K562 (cell line): ENCODE results near the gene ZFX. TPM values are rescaled to one million over a fixed set of nuclear protein-coding genes. Genes with fewer than 3 reads are reported as not detected.

ENCODE experiments used
- ATAC-seq: fragments of 200-7000 bp; cut with Tn5 transposase; 3 replicates; pipeline ENCODE4 v1.9.1; 2020; ENCODE audit warnings: moderate library complexity
- BruUV-seq: library from RNA; stranded (reverse); fragments of 400-500 nt; replicated peaks from 2 replicates; lab custom pipeline; 2021; lab: Mats Ljungman, UMichigan
- CTCF ChIA-PET: fragments of 300-600 bp; formaldehyde crosslinking; extraction: SDS; loops from one replicate; lab custom pipeline; 2021; ENCODE audit warnings: low intra/inter-chr PET ratio; lab: Yijun Ruan, JAX
- POLR2A ChIA-PET: fragments of 300-600, 350-650 bp; sonication (Branson Sonifier 250); formaldehyde crosslinking; extraction: SDS; loops from one replicate; lab custom pipeline; 2021; ENCODE audit warnings: antibody characterized with exemption, inconsistent platforms; lab: Yijun Ruan, JAX
- DNase-seq, 4 experiments: peaks; one replicate each; pipeline versions ENCODE4 v3.0.0 to v3.0.0-alpha.2; 2011 to 2018; ENCODE audit warnings: low spot score in 3 of 4, mixed read lengths in 3 of 4; ENCODE audit errors: extremely low read depth in 1 of 4
- FAIRE-seq: peaks from 2 replicates; lab custom pipeline; 2011; peaks lifted over from hg19 to GRCh38; lab: Jason Lieb, UNC
- H2AFZ ChIP-seq: 2 replicates; pipeline ENCODE4 v1.6.0; 2011; ENCODE audit warnings: low read depth, low read length, control low read depth, inconsistent platforms
- H3K27ac ChIP-seq: fragments of 200-600 bp; 3 replicates; pipeline ENCODE4 v1.8.0; 2011; ENCODE audit warnings: low read depth, mild to moderate bottlenecking, control low read depth, inconsistent platforms, low read length, moderate library complexity, mixed read lengths; ENCODE audit errors: extremely low read depth
- H3K27me3 ChIP-seq, 2 experiments: fragments of 300-600 bp in 1 of 2; 2 replicates in 1 of 2; 3 replicates in 1 of 2; pipeline versions ENCODE4 v1.6.0 to v1.8.0; 2011; ENCODE audit warnings: inconsistent platforms in 2 of 2, low read length in 2 of 2, mild to moderate bottlenecking in 1 of 2, mixed read lengths in 1 of 2, moderate library complexity in 1 of 2; ENCODE audit not compliant: control insufficient read depth in 2 of 2, insufficient read depth in 2 of 2
- H3K36me3 ChIP-seq: fragments of 300-600 bp; 3 replicates; pipeline ENCODE4 v1.8.0; 2011; ENCODE audit warnings: mild to moderate bottlenecking, low read length, inconsistent platforms; ENCODE audit not compliant: control insufficient read depth, insufficient read depth
- H3K4me1 ChIP-seq, 2 experiments: fragments of 200-600 bp in 1 of 2; replicated peaks in 1 of 2; 2 replicates in 1 of 2; 3 replicates in 1 of 2; pipeline versions ENCODE4 v1.5.1 to v1.8.0; 2011; ENCODE audit warnings: inconsistent platforms in 2 of 2, low read length in 2 of 2, mild to moderate bottlenecking in 1 of 2, mixed read lengths in 1 of 2, moderate library complexity in 1 of 2; ENCODE audit not compliant: control insufficient read depth in 2 of 2, insufficient read depth in 2 of 2
- H3K4me2 ChIP-seq: 2 replicates; pipeline ENCODE4 v1.6.1; 2011; ENCODE audit warnings: low read length, control low read depth, inconsistent platforms, mixed read lengths; ENCODE audit not compliant: insufficient read depth
- H3K4me3 ChIP-seq: fragments of 200-600 bp; sonication (generic), shearing (Covaris generic); 2 replicates; pipeline ENCODE4 v1.5.1; 2016; ENCODE audit warnings: control low read depth, inconsistent platforms
- H3K79me2 ChIP-seq: fragments of 200-600 bp; 3 replicates; pipeline ENCODE4 v1.8.0; 2011; ENCODE audit warnings: low read length, inconsistent platforms; ENCODE audit not compliant: control insufficient read depth, insufficient read depth
- H3K9ac ChIP-seq, 2 experiments: 2 replicates each; pipeline versions ENCODE4 v1.6.0 to v1.6.1; 2011; ENCODE audit warnings: low read depth in 2 of 2, low read length in 2 of 2, control low read depth in 1 of 2, inconsistent platforms in 1 of 2, mild to moderate bottlenecking in 1 of 2, mixed read lengths in 1 of 2; ENCODE audit not compliant: insufficient read depth in 1 of 2
- H3K9me1 ChIP-seq: one replicate; pipeline ENCODE4 v1.6.0; 2011; ENCODE audit warnings: inconsistent platforms, mild to moderate bottlenecking, low read length, moderate library complexity; ENCODE audit not compliant: control insufficient read depth, insufficient read depth
- H3K9me3 ChIP-seq: replicated peaks from 2 replicates; pipeline ENCODE4 v1.5.1; 2011; ENCODE audit warnings: low read depth, low read length, inconsistent platforms; ENCODE audit not compliant: control insufficient read depth, insufficient read depth
- H4K20me1 ChIP-seq: replicated peaks from 2 replicates; pipeline ENCODE4 v1.6.1; 2011; ENCODE audit warnings: low read length, inconsistent platforms, mixed read lengths; ENCODE audit not compliant: control insufficient read depth, insufficient read depth
- AFF4 ChIP-seq: sonication (generic); formaldehyde crosslinking; IDR thresholded peaks from 2 replicates; pipeline ENCODE4 v1.8.0; 2023; ENCODE audit warnings: mild to moderate bottlenecking, missing genetic modification reagents
- ASH1L ChIP-seq: fragments of 450-650 bp; IDR thresholded peaks from 2 replicates; pipeline ENCODE4 v1.6.1; 2018; ENCODE audit warnings: borderline replicate concordance, mild to moderate bottlenecking, low read depth; ENCODE audit not compliant: partially characterized antibody
- CBFA2T2 ChIP-seq: fragments of 450-650 bp; conservative IDR thresholded peaks from 2 replicates; pipeline ENCODE4 v1.6.1; 2017; ENCODE audit warnings: mild to moderate bottlenecking
- CBX3 ChIP-seq, 2 experiments: IDR thresholded peaks; 1 replicate in 1 of 2; 2 replicates in 1 of 2; pipeline ENCODE4 v1.6.1; 2012; ENCODE audit warnings: inconsistent platforms in 2 of 2, low read length in 2 of 2, borderline replicate concordance in 1 of 2, control low read depth in 1 of 2
- CREM ChIP-seq: IDR thresholded peaks from 2 replicates; pipeline ENCODE4 v1.6.1; 2014; ENCODE audit warnings: antibody characterized with exemption, low read depth
- ESRRA ChIP-seq: fragments of 450-650 bp; IDR thresholded peaks from 2 replicates; pipeline ENCODE4 v1.6.1; 2014; ENCODE audit warnings: low read depth, mild to moderate bottlenecking, moderate library complexity, borderline replicate concordance
- HINFP ChIP-seq: fragments of 450-650 bp; conservative IDR thresholded peaks from 2 replicates; pipeline ENCODE4 v1.6.1; 2016; ENCODE audit warnings: missing genetic modification characterization, low read depth, mild to moderate bottlenecking, control low read depth, missing compliant biosample characterization
- KAT8 ChIP-seq: fragments of 450-650 bp; IDR thresholded peaks from 2 replicates; pipeline ENCODE4 v1.6.1; 2016; ENCODE audit warnings: low read depth, mild to moderate bottlenecking
- NFE2L1 ChIP-seq: fragments of 450-650 bp; IDR thresholded peaks from 2 replicates; pipeline ENCODE4 v1.6.1; 2016; ENCODE audit warnings: missing genetic modification characterization, low read depth, mild to moderate bottlenecking, missing compliant biosample characterization, moderate library complexity, borderline replicate concordance
- POLR3G ChIP-seq: IDR thresholded peaks from 2 replicates; pipeline ENCODE4 v1.6.1; 2011; ENCODE audit not compliant: insufficient read length, insufficient replicate concordance; ENCODE audit errors: extremely low read depth
- ZNF12 ChIP-seq: sonication (generic); formaldehyde crosslinking; IDR thresholded peaks from 2 replicates; pipeline ENCODE4 v1.4.0; 2020; ENCODE audit warnings: mild to moderate bottlenecking, missing genetic modification reagents
- ZNF134 ChIP-seq: fragments of 250-450 bp; sonication (Bioruptor Pico); conservative IDR thresholded peaks from 2 replicates; pipeline ENCODE4 v1.4.0; 2020
- ZNF143 ChIP-seq: sonication (generic); formaldehyde crosslinking; IDR thresholded peaks from 2 replicates; pipeline ENCODE4 v1.9.0; 2022; ENCODE audit warnings: mild to moderate bottlenecking, missing genetic modification reagents
- ZNF197 ChIP-seq: fragments of 200-800 bp; sonication (Bioruptor generic); IDR thresholded peaks from 2 replicates; pipeline ENCODE4 v1.6.1; 2016; ENCODE audit warnings: low read depth, missing genetic modification characterization, missing compliant biosample characterization
- ZNF695 ChIP-seq: fragments of 450-650 bp; formaldehyde crosslinking; IDR thresholded peaks from 2 replicates; pipeline ENCODE4 v1.4.0; 2020; ENCODE audit warnings: mild to moderate bottlenecking, moderate library complexity
- WGBS: fragments of 100-300 bp; shearing (Covaris generic); methylation state at CpG from one replicate; pipeline ENCODE4 v1.1.6; 2016; ENCODE audit warnings: low coverage, mixed read lengths; ENCODE audit not compliant: insufficient coverage; ENCODE audit errors: missing lambda C conversion rate; 5-methylcytosine and 5-hydroxymethylcytosine counted together
- in situ Hi-C: fragments of 300-500 bp; cut with MboI; formaldehyde crosslinking; loops from 4 replicates; pipeline ENCODE4 v1.15.0; 2018; ENCODE audit warnings: inconsistent platforms, mixed read lengths
- intact Hi-C: fragments of 100-400 bp; cut with micrococcal nuclease; formaldehyde crosslinking; loops from 2 replicates; pipeline ENCODE4 v1.14.2; 2022
- polyA plus RNA-seq, 8 experiments: library from polyadenylated mRNA; depleted of rRNA in 4 of 8; stranded (reverse) in 5 of 8; unstranded in 3 of 8; fragments of >200 nt; fragmentation: Nextera tagmentation in 2 of 8; fragmentation: Illumina TruSeq in 1 of 8; extraction: Ambion mirVana in 2 of 8; extraction: Trizol in 1 of 8; gene quantifications; 2 replicates each; pipeline versions ENCODE4 v1.2.1 to v1.2.3, GENCODE V29; 2011 to 2014; ENCODE audit warnings: inconsistent platforms in 1 of 8, missing spikeins in 1 of 8
- total RNA-seq, 7 experiments: library from RNA; depleted of rRNA in 6 of 7; stranded (reverse); fragments of >200 nt in 6 of 7; fragmentation: Illumina TruSeq in 2 of 7; extraction: Trizol in 2 of 7; gene quantifications; 2 replicates each; pipeline versions ENCODE4 v1.2.1 to v1.2.3, GENCODE V29; 2011 to 2021; ENCODE audit warnings: low replicate concordance in 1 of 7
- TF ChIP-seq, protein P1 (sequence below): fragments of 200-400 bp; formaldehyde crosslinking; IDR thresholded peaks from 2 replicates; pipeline ENCODE4 v1.6.1; 2017; ENCODE audit warnings: mild to moderate bottlenecking, low read depth, low read length, moderate library complexity

The ZFX gene
- total and polyA plus RNA-seq, 9 of the 15 experiments (the other 6 are each of a cell fraction or from before 2014, with no cell fraction given) = 5.3 to 25.2 (median 11.4) TPM

- intact Hi-C loops = no loop called here
- CTCF ChIA-PET = no interaction called here
- in situ Hi-C loops = no loop called here
These were observed 55.4 kb downstream of the ZFX start for GRCh38 chrX:24204958-24205357.

More at GRCh38 chrX:24204958-24205357, 55.4 kb downstream of the ZFX start:
- 0 out of 2 replicates have a peak, but pooled peaks cover 6% of the 10 kb centered on the region for H4K20me1 ChIP-seq
- no peak overlapping the region for H2AFZ ChIP-seq
- no peak for DNase-seq
- no peaks in the 10 kb centered on the region for H3K4me1 ChIP-seq
- peaks cover 55% of the 10 kb centered on the region; the same call in 2 of the 3 replicates for H3K36me3 ChIP-seq
- WGBS = 100% methylated on average over 1 of the region's 1 CpG
- no peak overlapping the region for H3K9ac ChIP-seq
- no peaks in the 10 kb centered on the region for H3K9me3 ChIP-seq
- no peak for ATAC-seq
- no peak overlapping the region for H3K4me2 ChIP-seq
- peaks cover 53% of the 10 kb centered on the region for H3K79me2 ChIP-seq
- H3K9me1 ChIP-seq = no peaks in the 10 kb centered on the region
- H3K27me3 ChIP-seq = no peaks in the 10 kb centered on the region
- POLR2A ChIA-PET = interaction anchor here (0.7 to 1.2 kb wide), 2 partner anchors 10 to 14 kb away, joined by 3 to 5 read pairs; no protein-coding TSS in a partner anchor
- FAIRE-seq = no peak
- no TSS peak for BruUV-seq
- no peak overlapping the region for H3K27ac ChIP-seq
- TF ChIP-seq ZNF134 (CRISPR knock-in tag) (no peak), ZNF12 (CRISPR knock-in tag) (no peak), NFE2L1 (tag) (no peak), ZNF197 (CRISPR knock-in tag) (no peak), CBFA2T2 (no peak), ESRRA (no peak), ZNF143 (CRISPR knock-in tag) (no peak), CREM (no peak), AFF4 (CRISPR knock-in tag) (no peak), POLR3G (no peak), KAT8 (no peak), HINFP (tag) (no peak), CBX3 (IDR thresholded peaks at IDR 0.05; ENCODE audit: borderline replicate concordance in 1 of 2, low read length in 2 of 2) (no peak), ASH1L (no peak), ZNF695 (CRISPR knock-in tag) (no peak)
- TF ChIP-seq, protein P1, sequence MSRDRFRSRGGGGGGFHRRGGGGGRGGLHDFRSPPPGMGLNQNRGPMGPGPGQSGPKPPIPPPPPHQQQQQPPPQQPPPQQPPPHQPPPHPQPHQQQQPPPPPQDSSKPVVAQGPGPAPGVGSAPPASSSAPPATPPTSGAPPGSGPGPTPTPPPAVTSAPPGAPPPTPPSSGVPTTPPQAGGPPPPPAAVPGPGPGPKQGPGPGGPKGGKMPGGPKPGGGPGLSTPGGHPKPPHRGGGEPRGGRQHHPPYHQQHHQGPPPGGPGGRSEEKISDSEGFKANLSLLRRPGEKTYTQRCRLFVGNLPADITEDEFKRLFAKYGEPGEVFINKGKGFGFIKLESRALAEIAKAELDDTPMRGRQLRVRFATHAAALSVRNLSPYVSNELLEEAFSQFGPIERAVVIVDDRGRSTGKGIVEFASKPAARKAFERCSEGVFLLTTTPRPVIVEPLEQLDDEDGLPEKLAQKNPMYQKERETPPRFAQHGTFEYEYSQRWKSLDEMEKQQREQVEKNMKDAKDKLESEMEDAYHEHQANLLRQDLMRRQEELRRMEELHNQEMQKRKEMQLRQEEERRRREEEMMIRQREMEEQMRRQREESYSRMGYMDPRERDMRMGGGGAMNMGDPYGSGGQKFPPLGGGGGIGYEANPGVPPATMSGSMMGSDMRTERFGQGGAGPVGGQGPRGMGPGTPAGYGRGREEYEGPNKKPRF = no peak
- no peak overlapping the region for H3K4me3 ChIP-seq
